ENCODE results near the gene FBXO11.
"Not testable (repeated sequence)": the region's sequence is repeated elsewhere in the genome, so short reads cannot be mapped to it uniquely, and the experiment has no call there.

The FBXO11 gene

GRCh38 chr2:47897883-47898731 is 8.2 kb downstream of the FBXO11 start:
- no peak for DNase-seq (ENCODE audit: low read depth)

- not testable (repeated sequence) for DNase-seq (ENCODE audit: low read depth)
Measured at GRCh38 chr2:47897191-47897882, 9.0 kb downstream of the FBXO11 start.

- DNase-seq (ENCODE audit: low read depth), result no peak
Measured at GRCh38 chr2:47896450-47896968, 9.8 kb downstream of the FBXO11 start.

- DNase-seq (ENCODE audit: low read depth), result no peak
Measured at GRCh38 chr2:47893771-47894170, 12.5 kb downstream of the FBXO11 start.

- DNase-seq (ENCODE audit: low read depth), result no peak
Measured at GRCh38 chr2:47892338-47892730, 14.0 kb downstream of the FBXO11 start.

GRCh38 chr2:47891369-47892337 is 14.6 kb downstream of the FBXO11 start:
- no peak for DNase-seq (ENCODE audit: low read depth)

- DNase-seq (ENCODE audit: low read depth), result no peak
Measured at GRCh38 chr2:47890711-47891368, 15.5 kb downstream of the FBXO11 start.

GRCh38 chr2:47888581-47889280 is 17.6 kb downstream of the FBXO11 start:
- no peak for DNase-seq (ENCODE audit: low read depth)

- DNase-seq (ENCODE audit: low read depth), result no peak
Measured at GRCh38 chr2:47876912-47877311, 29.4 kb downstream of the FBXO11 start.

GRCh38 chr2:47872941-47873340 is 33.4 kb downstream of the FBXO11 start:
- no peak for DNase-seq (ENCODE audit: low read depth)

- DNase-seq (ENCODE audit: low read depth), result no peak
Measured at GRCh38 chr2:47870641-47871540, 35.4 kb downstream of the FBXO11 start.

GRCh38 chr2:47869859-47870595 is 36.3 kb downstream of the FBXO11 start:
- no peak for DNase-seq (ENCODE audit: low read depth)

GRCh38 chr2:47868611-47869352 is 37.5 kb downstream of the FBXO11 start:
- no peak for DNase-seq (ENCODE audit: low read depth)

GRCh38 chr2:47867205-47867604 is 39.1 kb downstream of the FBXO11 start:
- DNase-seq (ENCODE audit: low read depth), result peak; percentile 73

- DNase-seq (ENCODE audit: low read depth), result no peak
Measured at GRCh38 chr2:47864566-47864965, 41.7 kb downstream of the FBXO11 start.

- no peak for DNase-seq (ENCODE audit: low read depth)
Measured at GRCh38 chr2:47862949-47863348, 43.3 kb downstream of the FBXO11 start.

- not testable (repeated sequence) for DNase-seq (ENCODE audit: low read depth)
Measured at GRCh38 chr2:47853067-47853777, 53.1 kb downstream of the FBXO11 start.

GRCh38 chr2:47850198-47850597 is 56.1 kb downstream of the FBXO11 start:
- no peak for DNase-seq (ENCODE audit: low read depth)

Measured in stromal cell of bone marrow (primary cell).